Ishikawa (cell line): ENCODE results near the gene IMPG2.

Source experiments
- CEBPB ChIP-seq: IDR thresholded peaks from 2 replicates; pipeline ENCODE4 v1.6.1; 2012
- CREB1 ChIP-seq: IDR thresholded peaks from 2 replicates; pipeline ENCODE4 v1.6.1; 2012; ENCODE audit warnings: low read depth
- EGR1 ChIP-seq: IDR thresholded peaks from 2 replicates; pipeline ENCODE4 v1.6.1; 2012
- EP300 ChIP-seq: IDR thresholded peaks from 2 replicates; pipeline ENCODE4 v1.6.1; 2012; ENCODE audit warnings: borderline replicate concordance
- FOXM1 ChIP-seq: IDR thresholded peaks from 2 replicates; pipeline ENCODE4 v1.6.1; 2012; ENCODE audit warnings: low read depth, borderline replicate concordance
- MAX ChIP-seq: IDR thresholded peaks from 2 replicates; pipeline ENCODE4 v1.6.1; 2012
- NFIC ChIP-seq: IDR thresholded peaks from 2 replicates; pipeline ENCODE4 v1.6.1; 2012
- RAD21 ChIP-seq: IDR thresholded peaks from 2 replicates; pipeline ENCODE4 v1.6.1; 2012; ENCODE audit warnings: low read depth
- REST ChIP-seq: IDR thresholded peaks from 2 replicates; pipeline ENCODE4 v1.6.1; 2012; ENCODE audit warnings: low read depth, mild to moderate bottlenecking
- TAF1 ChIP-seq: IDR thresholded peaks from 2 replicates; pipeline ENCODE4 v1.6.1; 2012; ENCODE audit warnings: low read depth, mild to moderate bottlenecking
- TCF12 ChIP-seq: IDR thresholded peaks from 2 replicates; pipeline ENCODE4 v1.6.1; 2012; ENCODE audit warnings: low read depth
- TEAD4 ChIP-seq: IDR thresholded peaks from 2 replicates; pipeline ENCODE4 v1.6.1; 2012
- USF1 ChIP-seq: IDR thresholded peaks from 2 replicates; pipeline ENCODE4 v1.6.1; 2012
- YY1 ChIP-seq: IDR thresholded peaks from 2 replicates; pipeline ENCODE4 v1.6.1; 2012; ENCODE audit warnings: low read depth
- ZBTB7A ChIP-seq: IDR thresholded peaks from 2 replicates; pipeline ENCODE4 v1.6.1; 2012; ENCODE audit warnings: low read depth

Gene IMPG2

GRCh38 chr3:101224739-101225138, 95.6 kb downstream of the IMPG2 start:
- no peak for TF ChIP-seq TAF1
- no peak for TF ChIP-seq REST

- TF ChIP-seq YY1 (no peak), NFIC (no peak), CEBPB (no peak), TCF12 (no peak), ZBTB7A (no peak), EGR1 (no peak), CREB1 (no peak), TEAD4 (no peak), USF1 (no peak), FOXM1 (no peak), EP300 (no peak), TAF1 (no peak), RAD21 (no peak), MAX (no peak), REST (no peak)
Observed at GRCh38 chr3:101223016-101223415, 97.4 kb downstream of the IMPG2 start.

- TF ChIP-seq FOXM1: no peak
- no peak for TF ChIP-seq CEBPB
- no peak for TF ChIP-seq MAX
- TF ChIP-seq RAD21: no peak
- TF ChIP-seq EGR1: no peak
- TF ChIP-seq YY1: no peak
Observed at GRCh38 chr3:101219842-101220560, 100.4 kb downstream of the IMPG2 start.

GRCh38 chr3:101217472-101218245, 102.7 kb downstream of the IMPG2 start:
- TF ChIP-seq TAF1 (no peak), EGR1 (no peak), ZBTB7A (no peak), TEAD4 (no peak), CREB1 (no peak), EP300 (no peak), TCF12 (no peak), YY1 (no peak)

- no peak for TF ChIP-seq CREB1
- TF ChIP-seq REST: no peak
- TF ChIP-seq FOXM1: no peak
- no peak for TF ChIP-seq ZBTB7A
- TF ChIP-seq EGR1: no peak
- TF ChIP-seq CEBPB: no peak
- no peak for TF ChIP-seq EP300
- TF ChIP-seq TAF1: no peak
- no peak for TF ChIP-seq TEAD4
- no peak for TF ChIP-seq USF1
- no peak for TF ChIP-seq MAX
- TF ChIP-seq NFIC: no peak
- TF ChIP-seq TCF12: no peak
- TF ChIP-seq RAD21: no peak
- no peak for TF ChIP-seq YY1
Observed at GRCh38 chr3:101216710-101217465, 103.5 kb downstream of the IMPG2 start.
